Suppressor macrophage treated with lipopolysaccharide for 1 hour (primary cell): ENCODE data around the gene ANGPTL7.
A peak's percentile ranks its signal among the peaks of the same experiment; 100 is the strongest.
"Not testable (repeated sequence)": the region's sequence is repeated elsewhere in the genome, so short reads cannot be mapped to it uniquely, and the experiment has no call there.

Experiments
- DNase-seq, 3 donors: peaks; one replicate each; pipeline ENCODE4 v3.0.0-alpha.2; 2020 to 2022

The ANGPTL7 gene, protein sequence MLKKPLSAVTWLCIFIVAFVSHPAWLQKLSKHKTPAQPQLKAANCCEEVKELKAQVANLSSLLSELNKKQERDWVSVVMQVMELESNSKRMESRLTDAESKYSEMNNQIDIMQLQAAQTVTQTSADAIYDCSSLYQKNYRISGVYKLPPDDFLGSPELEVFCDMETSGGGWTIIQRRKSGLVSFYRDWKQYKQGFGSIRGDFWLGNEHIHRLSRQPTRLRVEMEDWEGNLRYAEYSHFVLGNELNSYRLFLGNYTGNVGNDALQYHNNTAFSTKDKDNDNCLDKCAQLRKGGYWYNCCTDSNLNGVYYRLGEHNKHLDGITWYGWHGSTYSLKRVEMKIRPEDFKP

DNA sequence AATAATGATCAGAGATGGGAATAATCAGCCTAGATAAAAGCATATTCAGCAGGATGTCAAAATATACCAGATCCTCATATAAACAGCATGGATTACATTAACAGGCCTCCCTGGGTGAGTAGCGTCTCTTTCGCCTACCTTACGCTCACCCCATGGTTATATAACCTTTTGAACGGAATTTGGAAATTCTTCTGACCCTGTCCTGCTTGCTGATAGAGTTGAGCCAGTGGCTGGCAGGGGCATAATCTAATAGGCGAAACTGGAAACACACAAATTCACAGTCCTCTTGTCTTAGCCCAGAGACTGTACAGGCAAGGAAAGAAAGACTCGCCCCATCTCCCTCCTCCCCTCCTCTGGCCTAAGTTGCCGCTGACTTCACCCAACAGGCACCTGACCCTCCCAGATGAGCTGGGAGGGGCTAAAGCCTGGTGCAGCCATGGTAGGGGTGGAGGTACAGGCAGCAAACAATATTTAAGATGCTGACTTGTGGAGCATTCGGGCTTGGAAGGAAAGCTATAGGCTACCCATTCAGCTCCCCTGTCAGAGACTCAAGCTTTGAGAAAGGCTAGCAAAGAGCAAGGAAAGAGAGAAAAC lies at the start of gene ANGPTL7:
ANGPTL7 (plus strand) TSS at position 498 of the 594 bp plus-strand sequence. CDS start 225 bp downstream, outside the sequence.
- DNase-seq: no peak

DNA sequence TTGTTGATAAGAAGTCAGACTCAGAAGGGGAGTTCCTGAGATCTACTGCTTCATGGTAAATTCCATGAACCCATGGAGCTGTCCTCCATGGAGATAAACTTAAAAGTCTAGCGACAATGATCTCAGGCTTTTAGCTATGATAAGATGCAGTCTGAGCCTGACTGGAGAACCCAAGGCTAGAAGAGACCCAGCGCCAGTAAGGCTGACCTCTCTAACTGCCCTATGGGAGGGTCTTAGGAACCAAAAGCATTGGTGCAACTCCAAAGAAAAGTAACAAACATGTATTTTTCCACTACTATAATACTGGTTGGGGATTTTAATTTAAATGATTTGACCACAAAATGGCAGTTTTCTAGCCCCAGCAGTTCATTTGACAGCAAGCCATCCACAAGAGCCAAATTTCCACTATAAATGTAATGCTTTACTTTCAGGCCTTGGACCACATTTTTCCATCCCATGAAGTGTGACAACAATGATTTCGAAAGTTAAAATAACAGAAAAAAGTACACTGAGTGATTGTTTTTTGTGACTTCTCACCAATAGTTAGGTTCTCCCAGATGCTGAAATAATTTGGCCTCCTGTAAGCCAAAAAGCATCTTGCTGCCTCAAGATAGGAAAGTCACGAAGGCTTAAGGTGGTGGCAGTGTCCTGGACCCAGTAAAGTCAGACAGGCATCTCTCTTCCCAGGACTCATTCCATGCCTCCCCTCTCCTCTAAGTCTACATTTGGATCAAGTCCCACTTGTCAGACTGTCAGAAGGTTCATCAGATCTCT lies 46.4 kb upstream of the ANGPTL7 start:
- DNase-seq: no peak

DNA sequence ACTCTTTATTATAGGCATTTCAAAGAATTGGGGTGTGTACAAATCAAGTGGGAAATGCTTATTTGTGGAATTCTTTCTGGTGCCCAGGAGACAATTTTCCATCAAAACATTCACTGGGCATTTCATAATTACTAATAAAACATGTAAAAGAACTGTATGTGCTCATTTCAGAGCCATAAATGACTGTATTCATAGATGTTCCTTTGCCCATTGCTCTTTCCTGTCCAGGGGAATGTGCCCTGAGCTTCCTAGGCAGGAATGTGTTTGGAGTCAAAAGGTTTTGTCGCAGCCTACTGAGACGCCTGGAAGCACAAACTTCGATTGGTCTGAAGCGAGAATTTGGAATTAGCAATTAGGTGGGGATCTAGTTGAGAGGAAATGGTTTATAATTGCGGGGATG lies 45.8 kb upstream of the ANGPTL7 start:
- no peak for DNase-seq

DNA sequence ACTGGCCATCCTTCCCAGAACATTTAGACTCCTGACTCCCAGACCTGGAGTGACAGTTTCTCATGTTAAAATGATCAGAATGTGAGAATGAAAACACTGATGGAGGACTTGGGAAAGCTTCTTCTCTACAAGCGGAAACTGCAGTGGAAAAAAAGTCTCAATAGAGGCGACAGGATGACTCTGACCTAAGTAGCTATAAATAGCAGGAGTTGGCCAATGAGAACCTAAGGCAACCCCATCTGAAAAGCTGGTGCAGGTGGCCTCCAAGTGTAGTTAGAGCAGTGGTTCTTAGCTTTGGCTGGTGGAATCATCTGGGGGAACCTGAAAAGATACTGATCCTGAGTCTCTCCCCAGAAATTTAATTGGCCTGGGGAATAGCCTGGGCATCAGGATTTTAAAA lies 45.2 kb upstream of the ANGPTL7 start:
- no peak for DNase-seq

DNA sequence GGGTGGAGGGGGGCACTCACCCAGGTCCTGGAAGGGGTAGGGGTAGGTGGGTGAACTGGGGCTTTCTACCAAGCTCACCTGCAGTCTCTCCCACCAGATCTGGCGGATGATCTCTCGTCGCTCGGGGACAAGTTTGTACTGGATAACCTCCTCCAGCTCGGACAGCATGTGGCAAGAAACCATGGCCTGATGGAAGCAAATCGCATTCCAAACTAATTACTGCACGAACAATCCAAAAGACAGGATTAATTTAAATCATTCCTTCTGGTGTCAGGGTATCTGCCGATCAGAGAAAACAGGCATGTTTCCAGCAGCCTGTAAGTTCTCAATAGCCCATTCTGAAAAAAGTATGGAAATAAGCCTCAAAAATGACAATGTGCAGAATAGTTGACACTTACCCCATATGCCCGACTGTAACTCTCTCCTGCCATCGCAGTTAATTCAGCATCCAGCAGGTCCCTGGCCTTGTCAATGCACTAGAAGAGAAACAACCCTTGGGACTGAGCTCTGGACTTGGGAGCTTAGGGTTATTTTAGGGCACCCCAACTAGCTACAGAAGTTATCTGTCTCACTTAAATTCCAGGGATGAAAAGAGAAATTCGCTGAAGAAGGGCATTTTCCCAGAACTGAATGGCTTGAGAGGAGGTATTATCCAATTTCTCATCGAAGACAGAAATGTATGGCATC lies 44.4 kb upstream of the ANGPTL7 start:
- no peak for DNase-seq

DNA sequence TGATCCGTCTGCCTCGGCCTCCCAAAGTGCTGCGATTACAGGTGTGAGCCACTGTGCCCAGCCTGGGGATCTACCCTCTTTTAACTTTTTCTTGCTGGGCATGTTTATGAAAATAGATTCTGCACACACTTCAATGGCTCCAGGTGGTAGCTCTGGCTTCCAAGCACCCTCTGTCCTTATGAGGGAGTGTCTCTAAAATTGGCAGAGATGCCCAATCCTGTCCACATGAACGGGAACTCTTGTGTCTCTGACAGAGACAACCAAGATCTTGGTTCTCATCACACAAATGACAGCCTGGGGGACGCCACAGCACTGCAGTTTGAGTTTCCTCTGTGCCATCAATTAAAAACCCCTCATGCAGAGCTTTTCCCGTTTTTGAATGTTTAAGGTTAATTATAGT lies 43.4 kb upstream of the ANGPTL7 start:
- no peak for DNase-seq

DNA sequence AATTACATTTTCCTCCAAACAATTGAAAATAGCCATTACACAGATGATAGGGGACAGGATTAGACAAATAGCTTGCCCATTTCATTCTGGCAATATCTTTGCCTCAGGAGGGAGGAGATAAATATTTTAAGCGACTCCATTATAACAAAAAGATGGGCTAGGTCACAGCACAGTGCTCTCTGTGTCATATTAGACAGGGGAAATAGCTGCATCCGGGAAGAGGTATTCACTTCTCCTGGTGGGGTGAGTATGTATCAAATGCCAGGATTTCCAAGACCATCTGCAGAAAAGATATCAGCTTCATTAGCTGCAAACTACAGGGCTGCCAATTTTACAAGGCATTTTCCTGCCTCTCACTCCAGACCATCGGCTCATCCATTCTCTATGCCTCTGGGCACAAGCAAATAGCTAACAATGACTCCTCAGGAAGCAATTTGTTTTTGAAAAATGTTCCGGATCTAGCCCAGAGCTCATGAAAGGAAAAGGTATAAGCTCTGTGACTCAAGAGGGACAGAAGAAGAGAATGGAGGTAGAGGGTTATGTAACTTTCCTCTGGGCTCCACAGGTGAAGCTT lies 41.9 kb upstream of the ANGPTL7 start:
- DNase-seq: no peak

DNA sequence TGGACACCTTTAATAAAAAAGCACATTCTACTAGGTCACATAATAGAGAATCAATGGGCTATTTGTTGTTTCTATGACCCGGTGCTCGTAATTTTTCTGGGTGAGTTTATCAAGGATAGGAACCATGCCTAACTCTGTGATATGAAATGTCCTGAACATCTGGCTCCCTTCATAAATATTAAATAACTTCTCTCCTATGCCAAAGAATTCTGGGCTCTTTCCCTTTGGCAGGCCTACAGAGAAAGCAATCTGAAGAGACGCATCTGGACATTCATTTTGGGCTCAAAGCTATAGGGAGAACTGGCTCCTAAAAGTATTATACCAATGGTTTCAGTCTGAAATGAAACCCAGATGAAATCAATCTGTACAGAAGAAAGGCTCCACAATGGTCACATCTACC lies 38.8 kb upstream of the ANGPTL7 start:
- DNase-seq: no peak

DNA sequence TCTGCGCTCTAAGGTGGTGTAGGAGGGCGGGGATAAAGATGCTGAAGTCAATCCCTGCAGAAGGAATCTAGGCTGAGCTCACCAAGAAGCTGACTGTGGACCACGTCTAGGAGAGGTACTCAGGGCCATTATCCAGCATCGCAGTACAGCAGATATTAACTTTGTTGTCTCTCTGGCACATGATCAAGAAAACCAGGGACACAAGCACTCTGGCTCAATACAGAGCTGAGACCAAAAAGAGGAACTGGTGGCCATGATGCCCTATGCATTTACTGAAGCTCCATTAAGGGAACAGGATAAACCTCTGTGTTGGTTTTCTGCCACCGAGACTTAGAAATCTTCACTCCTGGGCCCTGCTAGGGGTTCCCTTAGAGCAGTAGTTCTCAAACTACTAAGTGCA lies 38.0 kb upstream of the ANGPTL7 start:
- peak in 1 of 3 donors; percentile 34 for DNase-seq

DNA sequence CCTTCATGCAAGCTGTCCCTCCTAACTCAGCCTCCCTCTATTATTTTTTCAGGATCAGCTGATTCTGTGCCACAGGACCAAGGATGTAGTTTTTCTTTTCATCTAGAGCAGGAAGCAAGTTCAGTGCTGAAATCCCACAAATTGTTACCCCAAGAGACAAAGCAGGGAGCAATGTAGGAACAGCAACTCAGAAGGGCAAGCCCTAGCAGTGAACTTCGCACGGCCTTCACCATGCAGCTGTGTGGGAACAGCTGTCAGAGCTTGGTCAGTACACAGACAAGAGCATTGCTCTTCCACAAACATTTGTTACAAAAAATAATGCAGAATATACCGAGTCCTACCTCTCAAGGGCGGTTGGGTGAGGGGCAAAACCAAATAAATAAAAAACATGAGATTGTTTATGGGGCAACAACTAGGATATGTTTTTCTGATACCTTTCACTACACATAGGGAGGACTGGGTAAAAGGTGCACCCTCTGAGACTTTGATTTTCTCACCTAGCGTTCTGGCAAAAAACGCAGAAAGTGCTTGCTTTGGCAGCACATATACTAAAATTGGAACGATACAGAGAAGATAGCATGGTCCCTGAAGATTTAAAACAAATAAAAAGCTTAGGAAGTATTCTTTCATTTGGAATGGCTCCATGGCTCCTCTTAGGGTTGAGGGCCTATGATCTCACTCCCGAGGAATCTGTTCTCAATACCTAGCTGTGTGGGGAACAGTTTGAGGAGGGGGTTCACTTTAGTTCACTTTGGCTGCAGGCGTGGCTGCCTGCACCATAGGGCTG lies 37.1 kb upstream of the ANGPTL7 start:
- DNase-seq: no peak

DNA sequence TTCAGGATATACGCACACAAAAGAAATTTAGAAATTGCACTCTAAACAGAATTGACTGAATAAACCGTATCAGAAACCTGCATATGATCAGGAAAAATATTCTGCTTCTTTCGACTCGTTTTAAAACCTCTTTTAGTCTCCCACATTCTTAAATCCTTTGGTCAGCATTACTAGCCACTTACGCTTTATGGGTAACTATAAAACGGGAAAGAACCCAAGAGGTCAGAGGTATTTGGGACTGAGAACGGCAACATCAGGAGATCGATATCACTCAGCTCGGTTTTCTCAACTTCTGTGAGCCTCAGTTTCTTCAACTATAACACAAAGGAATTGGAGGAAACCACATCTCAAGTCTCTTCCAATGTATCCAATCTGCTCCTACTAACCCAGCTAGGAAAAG lies 36.4 kb upstream of the ANGPTL7 start:
- DNase-seq: no peak

DNA sequence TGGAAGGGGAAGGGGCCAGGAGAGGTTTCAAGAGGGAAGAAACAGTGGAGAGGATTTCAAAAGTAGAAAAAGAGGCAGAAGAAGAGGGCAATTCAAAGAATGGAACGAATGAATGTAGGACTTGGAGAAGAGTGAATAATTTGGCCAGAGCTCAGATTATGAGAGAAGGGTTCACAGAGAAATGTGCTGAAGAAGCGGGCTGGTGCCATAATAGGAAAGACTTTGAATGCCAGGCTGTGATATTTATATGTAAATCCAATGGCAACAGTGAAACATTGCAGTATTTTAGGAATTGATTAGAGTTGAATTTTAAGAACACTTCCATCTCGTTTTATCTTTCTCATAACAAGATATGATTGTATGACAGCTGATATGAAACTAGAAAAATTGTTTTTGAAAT lies 36.0 kb upstream of the ANGPTL7 start:
- DNase-seq: no peak

DNA sequence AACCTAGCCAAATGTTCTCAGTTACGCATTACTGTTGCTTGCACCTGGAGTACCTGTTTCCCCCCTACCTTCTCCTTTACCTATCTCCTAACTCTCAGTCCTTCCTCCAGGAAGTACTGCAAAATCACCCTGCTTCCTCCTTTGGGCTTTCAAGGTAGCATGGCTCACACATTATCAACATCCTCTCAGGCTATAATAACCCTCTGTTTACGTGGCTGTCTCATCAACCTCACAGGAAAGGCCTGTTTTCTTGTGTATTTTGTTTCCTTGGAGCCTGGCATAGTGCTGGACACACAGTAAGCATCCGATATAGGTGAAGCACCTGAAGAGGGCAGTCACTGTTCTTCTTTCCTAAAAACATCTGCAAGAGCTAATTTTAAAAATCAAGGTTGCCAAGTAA lies 32.7 kb upstream of the ANGPTL7 start:
- no peak for DNase-seq

DNA sequence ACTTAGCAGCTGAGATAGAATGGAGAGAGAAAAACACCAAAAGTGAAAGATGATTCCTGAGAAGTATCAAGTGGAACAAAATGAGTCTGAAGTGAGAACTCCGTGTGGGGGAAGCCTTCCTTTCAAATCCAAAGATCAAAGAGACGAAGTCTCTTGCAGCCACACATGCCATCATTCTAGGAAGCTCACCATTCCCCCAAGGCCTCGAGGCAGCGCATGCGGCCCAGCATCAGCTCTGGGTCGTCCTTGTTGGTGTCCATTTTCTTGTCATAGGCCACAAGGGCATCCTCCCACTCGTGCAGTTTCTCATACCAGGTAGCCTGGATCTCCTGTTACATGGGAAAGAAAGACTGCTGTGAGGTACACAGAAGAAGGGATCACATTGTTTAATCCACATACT lies 32.2 kb upstream of the ANGPTL7 start:
- DNase-seq: no peak

DNA sequence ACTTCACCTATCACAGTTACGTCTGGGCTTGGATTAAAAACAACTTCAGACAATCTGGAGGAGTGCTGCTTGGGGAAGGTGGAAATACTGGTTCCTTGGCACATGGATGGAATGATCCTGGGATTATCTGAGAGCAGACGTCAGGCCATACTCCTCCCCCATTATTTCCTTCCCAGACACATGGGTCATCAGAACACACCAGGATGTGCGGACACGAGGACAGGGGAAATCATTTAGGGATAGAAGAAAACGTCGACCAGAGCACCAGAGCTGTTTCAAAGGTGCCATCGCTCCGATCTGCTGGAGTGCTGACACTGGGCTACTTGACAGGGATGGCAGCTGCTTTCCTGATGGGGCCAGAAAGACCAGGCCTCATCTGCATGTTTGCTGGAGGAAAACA lies 31.8 kb upstream of the ANGPTL7 start:
- DNase-seq: no peak

DNA sequence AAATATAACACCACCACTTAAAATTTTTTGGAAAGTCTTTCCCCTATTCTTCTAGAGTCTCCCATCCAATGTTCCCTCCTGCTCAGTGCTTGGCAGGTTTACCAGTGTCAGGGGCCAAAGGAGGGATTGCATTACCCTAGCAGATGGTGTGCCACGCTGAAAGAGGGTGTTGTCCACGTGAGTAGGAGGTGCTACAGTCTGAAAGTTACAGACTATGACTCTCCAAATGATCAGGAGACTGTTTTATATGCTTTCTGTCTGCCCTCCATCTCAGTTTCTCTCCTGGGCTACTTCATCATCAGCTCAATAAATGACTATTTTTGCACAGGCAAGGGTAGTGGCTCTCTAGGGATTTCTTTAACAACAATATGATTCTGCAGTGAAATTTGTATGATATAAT lies 31.3 kb upstream of the ANGPTL7 start:
- no peak for DNase-seq

DNA sequence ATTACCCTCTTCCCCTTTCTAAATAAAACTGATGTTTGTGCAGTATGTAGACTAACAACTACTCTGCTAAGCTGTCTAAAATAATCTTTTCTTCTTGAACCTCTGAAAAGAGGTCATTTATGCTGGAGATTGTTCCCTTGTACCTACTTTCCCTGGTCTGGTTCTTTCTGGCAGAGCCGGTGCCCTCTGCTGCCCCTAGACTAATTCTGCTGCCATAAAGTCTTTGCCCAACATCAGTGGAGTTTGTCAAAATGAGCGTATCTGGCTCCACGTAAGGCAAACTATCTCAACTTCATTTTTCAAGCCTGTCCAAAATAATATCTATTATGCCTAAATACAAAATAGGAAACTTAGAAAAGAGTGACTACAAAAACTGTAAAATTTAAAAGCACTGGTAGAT lies 30.9 kb upstream of the ANGPTL7 start:
- no peak for DNase-seq

DNA sequence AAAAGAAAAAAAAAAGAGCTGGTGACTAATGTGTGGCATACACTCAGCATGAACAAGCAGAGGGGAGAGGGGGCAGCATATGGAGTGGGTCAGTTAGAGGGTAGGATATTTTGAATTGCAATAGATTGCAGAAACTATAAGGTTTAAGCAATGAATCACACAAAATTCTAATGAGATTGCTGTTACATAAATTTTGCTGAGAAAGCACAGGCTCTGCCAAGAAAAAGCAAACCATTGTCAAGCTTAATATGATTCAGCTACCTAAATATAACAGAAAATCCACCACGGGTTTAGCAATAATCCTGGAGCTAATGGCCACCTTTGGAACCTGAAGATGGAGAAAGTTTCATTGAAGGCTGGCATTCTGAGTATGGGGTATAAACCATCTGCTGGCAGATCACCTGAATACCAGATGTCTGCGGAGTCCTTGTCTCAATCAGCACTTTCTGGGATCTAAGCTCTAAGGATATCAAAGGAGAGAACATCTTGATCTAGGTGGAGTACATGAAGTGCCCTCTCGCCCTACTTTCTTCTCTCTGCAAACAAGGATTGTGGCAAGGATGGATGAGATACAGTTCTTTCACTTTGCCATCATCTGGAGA lies 30.3 kb upstream of the ANGPTL7 start:
- DNase-seq: peak; percentile 12 to 48 (median 31)

DNA sequence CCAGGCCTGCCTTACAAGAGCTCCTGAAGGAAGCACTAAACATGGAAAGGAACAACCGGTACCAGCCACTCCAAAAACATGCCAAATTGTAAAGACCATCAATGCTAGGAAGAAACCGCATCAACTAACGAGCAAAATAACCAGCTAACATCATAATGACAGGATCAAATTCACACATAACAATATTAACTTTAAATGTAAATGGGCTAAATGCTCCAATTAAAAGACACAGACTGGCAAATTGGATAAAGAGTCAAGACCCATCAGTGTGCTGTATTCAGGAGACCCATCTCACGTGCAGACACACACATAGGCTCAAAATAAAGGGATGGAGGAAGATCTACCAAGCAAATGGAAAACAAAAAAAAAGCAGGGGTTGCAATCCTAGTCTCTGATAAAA lies 26.4 kb upstream of the ANGPTL7 start:
- DNase-seq: not testable (repeated sequence)

DNA sequence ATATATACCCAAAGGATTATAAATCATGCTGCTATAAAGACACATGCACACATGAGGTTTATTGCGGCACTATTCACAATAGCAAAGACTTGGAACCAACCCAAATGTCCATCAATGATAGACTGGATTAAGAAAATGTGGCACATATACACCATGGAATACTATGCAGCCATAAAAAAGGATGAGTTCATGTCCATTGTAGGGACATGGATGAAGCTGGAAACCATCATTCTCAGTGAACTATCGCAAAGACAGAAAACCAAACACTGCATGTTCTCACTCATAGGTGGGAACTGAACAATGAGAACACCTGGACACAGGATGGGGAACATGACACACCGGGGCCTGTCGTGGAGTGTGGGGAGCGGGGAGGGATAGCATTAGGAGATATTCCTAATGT lies 22.4 kb upstream of the ANGPTL7 start:
- DNase-seq: not testable (repeated sequence)

DNA sequence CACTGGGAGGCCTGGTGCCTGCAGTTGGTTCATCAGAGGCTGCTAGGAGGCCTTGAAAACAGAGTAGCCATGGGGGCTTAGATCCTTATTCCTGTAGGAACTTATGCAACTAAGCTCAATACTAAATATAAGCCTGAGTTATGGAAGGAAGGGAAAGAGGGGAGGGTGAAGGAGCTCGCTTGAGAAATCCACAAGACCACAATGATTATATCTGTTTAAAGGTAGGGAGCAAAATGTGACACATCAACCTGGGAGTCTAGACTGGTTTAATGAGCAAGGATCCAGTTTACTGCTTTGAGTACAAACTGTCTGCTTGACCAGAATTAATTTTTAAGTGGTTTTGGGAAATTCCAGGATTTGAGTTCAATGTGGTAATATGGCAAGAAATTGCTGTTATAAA lies 20.4 kb upstream of the ANGPTL7 start:
- DNase-seq: no peak

DNA sequence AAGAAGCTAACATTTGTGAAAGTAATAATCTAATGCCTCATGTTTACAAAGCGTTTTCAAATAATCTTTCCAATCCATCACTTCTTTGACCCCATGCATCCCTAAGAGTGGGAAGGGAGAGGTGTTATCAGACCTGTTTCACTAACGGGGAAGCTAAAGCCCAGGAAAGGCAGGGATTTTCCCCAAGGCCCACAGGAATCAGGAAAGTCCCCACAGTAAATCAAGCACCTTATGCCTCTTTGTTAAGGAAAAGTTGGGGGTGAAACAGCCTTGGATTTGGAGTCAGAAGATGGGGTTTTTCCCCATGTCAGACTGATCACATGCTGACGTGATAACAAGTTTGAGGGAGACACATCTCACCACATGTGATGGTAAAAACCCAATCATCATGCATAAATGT lies 20.0 kb upstream of the ANGPTL7 start:
- no peak for DNase-seq
